Esophagus squamous epithelium (tissue), 4 donors: ENCODE measurements around the gene NEB.

Experiments
- POLR2A ChIP-seq, 4 donors: fragments of 450-650 bp; IDR thresholded peaks; one replicate each; pipeline ENCODE4 v1.6.1; 2017; ENCODE audit warnings: antibody characterized with exemption in 4 of 4, mild to moderate bottlenecking in 4 of 4, moderate library complexity in 3 of 4
- TF ChIP-seq, protein P1 (sequence below), 6 experiments: fragments of 450-650 bp in 4 of 6; fragments of 200-600 bp in 2 of 6; sonication (generic) in 2 of 6; IDR thresholded peaks; one replicate each; pipeline ENCODE4 v1.5.1; 2016 to 2019; ENCODE audit warnings: antibody characterized with exemption in 6 of 6, mild to moderate bottlenecking in 4 of 6, moderate library complexity in 4 of 6

DNA sequence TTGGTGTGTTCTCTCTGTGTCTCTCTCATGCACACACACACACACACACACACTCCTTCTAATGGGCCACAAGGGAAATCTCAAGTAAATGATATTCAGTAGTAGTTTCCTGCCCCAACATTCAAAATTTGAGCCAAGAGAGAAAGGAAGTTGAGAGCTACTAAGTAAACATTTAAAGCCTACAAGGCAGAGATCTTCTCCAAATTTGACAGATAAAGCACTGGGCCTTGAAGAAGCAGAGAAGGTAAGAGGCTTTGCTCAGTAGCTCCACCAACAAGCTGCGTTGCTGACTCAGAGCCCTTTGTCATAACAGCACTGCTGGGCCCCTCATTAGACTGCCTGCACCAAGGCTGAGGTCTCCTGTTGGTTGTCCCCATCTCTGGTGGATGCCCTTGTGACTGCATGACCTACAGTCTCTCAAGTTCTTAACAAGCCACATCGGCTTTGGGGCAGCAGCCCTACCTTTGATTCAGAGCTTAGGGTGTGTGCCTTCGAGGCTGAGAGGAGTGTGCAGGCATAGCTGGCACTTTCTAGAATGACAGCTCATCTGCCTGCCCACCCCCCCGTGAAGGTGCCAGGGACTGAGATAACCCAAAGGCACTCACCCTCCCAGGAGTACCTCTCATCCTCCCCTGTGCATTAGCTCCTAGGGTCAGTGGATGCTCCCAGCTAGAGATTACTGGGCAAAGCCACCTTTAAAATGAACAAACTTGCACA lies 32.3 kb upstream of the NEB start:
- TF ChIP-seq POLR2A (IDR thresholded peaks at IDR 0.05), result no peak
- TF ChIP-seq, protein P1, sequence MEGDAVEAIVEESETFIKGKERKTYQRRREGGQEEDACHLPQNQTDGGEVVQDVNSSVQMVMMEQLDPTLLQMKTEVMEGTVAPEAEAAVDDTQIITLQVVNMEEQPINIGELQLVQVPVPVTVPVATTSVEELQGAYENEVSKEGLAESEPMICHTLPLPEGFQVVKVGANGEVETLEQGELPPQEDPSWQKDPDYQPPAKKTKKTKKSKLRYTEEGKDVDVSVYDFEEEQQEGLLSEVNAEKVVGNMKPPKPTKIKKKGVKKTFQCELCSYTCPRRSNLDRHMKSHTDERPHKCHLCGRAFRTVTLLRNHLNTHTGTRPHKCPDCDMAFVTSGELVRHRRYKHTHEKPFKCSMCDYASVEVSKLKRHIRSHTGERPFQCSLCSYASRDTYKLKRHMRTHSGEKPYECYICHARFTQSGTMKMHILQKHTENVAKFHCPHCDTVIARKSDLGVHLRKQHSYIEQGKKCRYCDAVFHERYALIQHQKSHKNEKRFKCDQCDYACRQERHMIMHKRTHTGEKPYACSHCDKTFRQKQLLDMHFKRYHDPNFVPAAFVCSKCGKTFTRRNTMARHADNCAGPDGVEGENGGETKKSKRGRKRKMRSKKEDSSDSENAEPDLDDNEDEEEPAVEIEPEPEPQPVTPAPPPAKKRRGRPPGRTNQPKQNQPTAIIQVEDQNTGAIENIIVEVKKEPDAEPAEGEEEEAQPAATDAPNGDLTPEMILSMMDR (IDR thresholded peaks at IDR 0.05), result no peak
